HG03039 (cell line): ENCODE measurements around the gene CST6.
"Not testable (repeated sequence)": the region's sequence is repeated elsewhere in the genome, so short reads cannot be mapped to it uniquely, and the experiment has no call there.

Source experiments
- ATAC-seq: cut with Tn5 transposase; IDR thresholded peaks from one replicate; pipeline ENCODE4 v1.9.1; 2021; ENCODE audit warnings: mild to moderate bottlenecking, moderate library complexity; ENCODE audit not compliant: unreplicated experiment

The CST6 gene

GRCh38 chr11:66012946-66013761 is 1.3 kb downstream of the CST6 start:
- no peak for ATAC-seq

- no peak for ATAC-seq
Measured at GRCh38 chr11:66013762-66014100, 1.9 kb downstream of the CST6 start.

- ATAC-seq, result no peak
Measured at GRCh38 chr11:66014804-66015453, 3.1 kb downstream of the CST6 start.

- no peak for ATAC-seq
Measured at GRCh38 chr11:66015454-66015881, 3.7 kb downstream of the CST6 start.

GRCh38 chr11:66015936-66016792 is 4.4 kb downstream of the CST6 start:
- ATAC-seq, result no peak

GRCh38 chr11:66016793-66017177 is 5.0 kb downstream of the CST6 start:
- no peak for ATAC-seq

- no peak for ATAC-seq
Measured at GRCh38 chr11:66017321-66017720, 5.5 kb downstream of the CST6 start.

GRCh38 chr11:66020212-66020611 is 8.4 kb downstream of the CST6 start:
- ATAC-seq, result no peak

- ATAC-seq, result no peak
Measured at GRCh38 chr11:66020618-66021357, 9.0 kb downstream of the CST6 start.

- no peak for ATAC-seq
Measured at GRCh38 chr11:66022401-66023185, 10.8 kb downstream of the CST6 start.

GRCh38 chr11:66023186-66023440 is 11.3 kb downstream of the CST6 start:
- ATAC-seq, result not testable (repeated sequence)

- no peak for ATAC-seq
Measured at GRCh38 chr11:66026017-66026529, 14.3 kb downstream of the CST6 start, which contains the start of gene CATSPER1. CATSPER1 (minus strand) TSS chr11:66026479; CDS start chr11:66026379, 100 bp downstream.

GRCh38 chr11:66032957-66033735 is 21.3 kb downstream of the CST6 start:
- ATAC-seq, result no peak

GRCh38 chr11:66035653-66036333 is 24.0 kb downstream of the CST6 start:
- no peak for ATAC-seq

- ATAC-seq, result no peak
Measured at GRCh38 chr11:66036334-66036710, 24.5 kb downstream of the CST6 start.

- no peak for ATAC-seq
Measured at GRCh38 chr11:66037327-66037726, 25.5 kb downstream of the CST6 start.

- no peak for ATAC-seq
Measured at GRCh38 chr11:66039765-66040164, 28.0 kb downstream of the CST6 start.

- no peak for ATAC-seq
Measured at GRCh38 chr11:66042227-66042995, 30.6 kb downstream of the CST6 start.
